Caco-2 (cell line): ENCODE results near the gene SLC16A1. TPM values are rescaled to one million over a fixed set of nuclear protein-coding genes. Genes with fewer than 3 reads are reported as not detected.

ENCODE experiments used
- BruUV-seq: library from RNA; stranded (reverse); fragments of 400-500 nt; replicated peaks from 2 replicates; lab custom pipeline; 2021; lab: Mats Ljungman, UMichigan
- CTCF ChIA-PET: fragments of 300-600 bp; sonication (Branson Sonifier 250); formaldehyde crosslinking; loops from one replicate; lab custom pipeline; 2022; ENCODE audit warnings: antibody characterized with exemption; lab: Charles Lee
- POLR2A ChIA-PET: fragments of 300-600 bp; sonication (Branson Sonifier 250); formaldehyde crosslinking; loops from one replicate; lab custom pipeline; 2022; ENCODE audit warnings: antibody characterized with exemption; lab: Charles Lee
- DNase-seq, 2 experiments: peaks; one replicate each; pipeline versions ENCODE4 v3.0.0 to v3.0.0-alpha.2; 2020 to 2022
- H3K27me3 ChIP-seq: replicated peaks from 2 replicates; pipeline ENCODE4 v1.6.0; 2011; ENCODE audit warnings: low read length; ENCODE audit not compliant: control insufficient read depth, insufficient read depth
- H3K36me3 ChIP-seq: 2 replicates; pipeline ENCODE4 v1.5.1; 2011; ENCODE audit warnings: low read length; ENCODE audit not compliant: control insufficient read depth, insufficient read depth
- H3K4me1 ChIP-seq: fragments of 250-450 bp; sonication (Bioruptor Pico); 2 replicates; pipeline ENCODE4 v1.5.1; 2020; ENCODE audit warnings: mild to moderate bottlenecking
- H3K4me3 ChIP-seq: 2 replicates; pipeline ENCODE4 v1.5.1; 2011; ENCODE audit warnings: low read depth, mild to moderate bottlenecking, control low read depth, low read length
- H3K9me3 ChIP-seq: fragments of 250-450 bp; sonication (Bioruptor Pico); 2 replicates; pipeline ENCODE4 v1.5.1; 2020; ENCODE audit warnings: mild to moderate bottlenecking, moderate library complexity
- H3K27ac Mint-ChIP-seq: one replicate; pipeline ENCODE4 v1.8.0; 2022; ENCODE audit warnings: mixed read lengths; ENCODE audit not compliant: unreplicated experiment
- H3K27me3 Mint-ChIP-seq: one replicate; pipeline ENCODE4 v1.8.0; 2022; ENCODE audit warnings: mixed read lengths; ENCODE audit not compliant: insufficient read depth, unreplicated experiment
- H3K36me3 Mint-ChIP-seq: one replicate; pipeline ENCODE4 v1.8.0; 2022; ENCODE audit warnings: mild to moderate bottlenecking, mixed read lengths; ENCODE audit not compliant: insufficient read depth, unreplicated experiment
- H3K4me1 Mint-ChIP-seq: one replicate; pipeline ENCODE4 v1.8.0; 2022; ENCODE audit warnings: low read depth, mixed read lengths; ENCODE audit not compliant: unreplicated experiment
- H3K4me3 Mint-ChIP-seq: one replicate; pipeline ENCODE4 v1.8.0; 2022; ENCODE audit warnings: mild to moderate bottlenecking, moderate library complexity, mixed read lengths; ENCODE audit not compliant: unreplicated experiment
- H3K9me3 Mint-ChIP-seq: one replicate; pipeline ENCODE4 v1.8.0; 2022; ENCODE audit warnings: mixed read lengths; ENCODE audit not compliant: unreplicated experiment
- CTCF ChIP-seq, 2 experiments: fragments of 200-600 bp in 1 of 2; IDR thresholded peaks; 1 replicate in 1 of 2; 2 replicates in 1 of 2; pipeline versions ENCODE4 v1.5.1 to v1.8.0; 2011 to 2022; ENCODE audit warnings: antibody characterized with exemption in 1 of 2, control low read depth in 1 of 2, inconsistent platforms in 1 of 2, low read depth in 1 of 2, low read length in 1 of 2, mild to moderate bottlenecking in 1 of 2, moderate library complexity in 1 of 2; ENCODE audit not compliant: insufficient read depth in 1 of 2, severe bottlenecking in 1 of 2, unreplicated experiment in 1 of 2
- intact Hi-C: fragments of 100-400 bp; cut with micrococcal nuclease; formaldehyde crosslinking; loops from one replicate; pipeline ENCODE4 v1.10.0; 2022; ENCODE audit not compliant: unreplicated experiment
- total RNA-seq: library from RNA; stranded (reverse); gene quantifications from 2 replicates; pipeline ENCODE4 v1.2.3, GENCODE V29; 2022

Gene SLC16A1
- total RNA-seq, 1 experiment from 2014 or later = 107 TPM

GRCh38 chr1:112868191-112868590, 87.8 kb downstream of the SLC16A1 start:
- CTCF ChIA-PET = interaction anchor here (0.7 kb wide), 1 partner anchor 204 kb away, joined by 3 read pairs; no protein-coding TSS in a partner anchor
- Histone ChIP-seq H3K27me3 (no peaks in the 10 kb centered on the region), H3K9me3 (no peaks in the 10 kb centered on the region), H3K36me3 (no peaks in the 10 kb centered on the region), H3K4me1 (peaks cover 73% of the 10 kb centered on the region), H3K4me3 (no peak overlapping the region)
- Mint-ChIP-seq H3K27me3 (no peaks in the 10 kb centered on the region), H3K36me3 (peaks cover 12% of the 10 kb centered on the region), H3K4me3 (no peak overlapping the region), H3K9me3 (no peaks in the 10 kb centered on the region), H3K4me1 (peaks cover 51% of the 10 kb centered on the region), H3K27ac (peak overlapping the region; percentile 49)
- BruUV-seq = no TSS peak
- no peak for DNase-seq
- intact Hi-C loops = loop anchor here (5.0 kb wide), 1 partner anchor 61 kb away; no protein-coding TSS in a partner anchor
- no peak for TF ChIP-seq CTCF (IDR thresholded peaks at IDR 0.05; ENCODE audit: insufficient read depth in 1 of 2, low read depth in 1 of 2, low read length in 1 of 2, severe bottlenecking in 1 of 2, unreplicated experiment in 1 of 2)
- POLR2A ChIA-PET = no interaction called here

DNA sequence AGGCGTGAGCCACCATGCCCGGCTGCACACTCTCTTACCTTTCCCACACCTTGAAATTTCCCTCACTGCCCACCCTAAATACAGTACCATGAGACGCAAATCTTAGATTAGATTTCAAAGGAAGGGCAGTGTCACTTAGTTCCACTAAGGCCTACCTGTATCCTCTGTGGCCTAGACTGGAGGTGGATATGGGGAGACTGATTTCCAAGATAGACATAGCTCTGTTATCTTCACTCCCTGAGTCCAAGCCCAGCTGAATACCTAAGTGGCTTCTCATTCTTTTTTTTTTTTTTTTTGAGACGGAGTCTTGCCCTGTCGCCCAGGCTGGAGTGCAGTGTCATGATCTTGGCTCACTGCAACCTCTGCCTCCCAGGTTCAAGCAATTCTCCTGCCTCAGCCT, 89.0 kb downstream of the SLC16A1 start:
- H3K4me3 ChIP-seq = no peak overlapping the region
- Mint-ChIP-seq H3K27me3 (no peaks in the 10 kb centered on the region), H3K9me3 (no peaks in the 10 kb centered on the region), H3K27ac (peak overlapping the region; percentile 92), H3K36me3 (peaks cover 21% of the 10 kb centered on the region), H3K4me1 (peaks cover 48% of the 10 kb centered on the region), H3K4me3 (no peak overlapping the region)
- ChIA-PET POLR2A (interaction anchor here (1.2 kb wide), 1 partner anchor 17 kb away, joined by 4 read pairs; no protein-coding TSS in a partner anchor), CTCF (interaction anchor here (0.6 to 0.7 kb wide), 3 partner anchors 15 to 206 kb away, joined by 3 to 5 read pairs (median 3); no protein-coding TSS in a partner anchor)
- peaks cover 63% of the 10 kb centered on the region for H3K4me1 ChIP-seq
- DNase-seq = no peak
- H3K27me3 ChIP-seq = no peaks in the 10 kb centered on the region
- TF ChIP-seq CTCF (IDR thresholded peaks at IDR 0.05; ENCODE audit: insufficient read depth in 1 of 2, low read depth in 1 of 2, low read length in 1 of 2, severe bottlenecking in 1 of 2, unreplicated experiment in 1 of 2) = no peak
- no peaks in the 10 kb centered on the region for H3K9me3 ChIP-seq
- BruUV-seq = no TSS peak
- H3K36me3 ChIP-seq = no peaks in the 10 kb centered on the region
- intact Hi-C loops = loop anchor here (2.0 to 5.0 kb wide), 2 partner anchors 14 to 60 kb away; no protein-coding TSS in a partner anchor

GRCh38 chr1:112866151-112866550, 89.8 kb downstream of the SLC16A1 start:
- H3K27me3 Mint-ChIP-seq = no peaks in the 10 kb centered on the region
- POLR2A ChIA-PET = no interaction called here

More at GRCh38 chr1:112866151-112866550, 89.8 kb downstream of the SLC16A1 start:
- Histone ChIP-seq H3K4me1 (peaks cover 57% of the 10 kb centered on the region), H3K4me3 (no peak overlapping the region), H3K36me3 (no peaks in the 10 kb centered on the region), H3K27me3 (no peaks in the 10 kb centered on the region), H3K9me3 (no peaks in the 10 kb centered on the region)
- no peak for TF ChIP-seq CTCF (IDR thresholded peaks at IDR 0.05; ENCODE audit: insufficient read depth in 1 of 2, low read depth in 1 of 2, low read length in 1 of 2, severe bottlenecking in 1 of 2, unreplicated experiment in 1 of 2)
- Mint-ChIP-seq H3K36me3 (peaks cover 21% of the 10 kb centered on the region), H3K9me3 (no peaks in the 10 kb centered on the region), H3K4me1 (peaks cover 43% of the 10 kb centered on the region), H3K4me3 (peak overlapping the region; percentile 44), H3K27ac (peak overlapping the region; percentile 92)
- intact Hi-C loops = loop anchor here (2.0 to 5.0 kb wide), 2 partner anchors 13 to 59 kb away; no protein-coding TSS in a partner anchor
- CTCF ChIA-PET = no interaction called here
- DNase-seq = peak; percentile 52 to 71
- no TSS peak for BruUV-seq
